Loucy (cell line): ENCODE data around the gene CH25H.
"Not testable (repeated sequence)": the region's sequence is repeated elsewhere in the genome, so short reads cannot be mapped to it uniquely, and the experiment has no call there.

Experiments
- H2AFZ ChIP-seq: fragments of 200-600 bp; sonication (generic); 2 replicates; pipeline ENCODE4 v1.6.0; 2016; ENCODE audit warnings: antibody characterized with exemption, mild to moderate bottlenecking, low read length, moderate library complexity
- H3F3A ChIP-seq: fragments of 200-600 bp; 2 replicates; pipeline ENCODE4 v1.6.0; 2016; ENCODE audit warnings: antibody characterized with exemption, low read depth, mild to moderate bottlenecking
- H3K27me3 ChIP-seq: fragments of 200-600 bp; sonication (generic); 2 replicates; pipeline ENCODE4 v1.6.1; 2014; ENCODE audit warnings: low read length, mild to moderate bottlenecking; ENCODE audit not compliant: insufficient read depth, poor library complexity, severe bottlenecking
- H3K36me3 ChIP-seq: fragments of 200-600 bp; sonication (generic); 2 replicates; pipeline ENCODE4 v1.6.1; 2016; ENCODE audit warnings: low read length; ENCODE audit not compliant: insufficient read depth
- H3K4me1 ChIP-seq: fragments of 200-600 bp; sonication (generic); 2 replicates; pipeline ENCODE4 v1.5.1; 2014; ENCODE audit warnings: low read length, mild to moderate bottlenecking; ENCODE audit not compliant: insufficient read depth, poor library complexity, severe bottlenecking
- H3K4me2 ChIP-seq: fragments of 200-600 bp; sonication (generic); 2 replicates; pipeline ENCODE4 v1.6.0; 2014; ENCODE audit warnings: antibody characterized with exemption, low read length, low read depth, mild to moderate bottlenecking; ENCODE audit not compliant: poor library complexity, severe bottlenecking
- H3K4me3 ChIP-seq: fragments of 200-600 bp; sonication (generic); 2 replicates; pipeline ENCODE4 v1.5.1; 2014; ENCODE audit warnings: low read length, mild to moderate bottlenecking, mixed read lengths; ENCODE audit not compliant: poor library complexity, severe bottlenecking
- H3K79me2 ChIP-seq: fragments of 200-600 bp; sonication (generic); 2 replicates; pipeline ENCODE4 v1.6.1; 2014; ENCODE audit warnings: low read length; ENCODE audit not compliant: insufficient read depth
- H3K9ac ChIP-seq: fragments of 200-600 bp; sonication (generic); 2 replicates; pipeline ENCODE4 v1.6.0; 2014; ENCODE audit warnings: mild to moderate bottlenecking, low read depth, low read length, moderate library complexity; ENCODE audit not compliant: poor library complexity, severe bottlenecking
- H3K9me2 ChIP-seq: fragments of 200-600 bp; sonication (generic); replicated peaks from 2 replicates; pipeline ENCODE4 v1.6.1; 2016; ENCODE audit warnings: low read depth, low read length, mixed read lengths
- H3K9me3 ChIP-seq: fragments of 200-600 bp; sonication (generic); 2 replicates; pipeline ENCODE4 v1.6.1; 2014; ENCODE audit warnings: mild to moderate bottlenecking, antibody characterized with exemption, low read length, low read depth; ENCODE audit not compliant: insufficient read depth
- H4K20me1 ChIP-seq: fragments of 200-600 bp; sonication (generic); 2 replicates; pipeline ENCODE4 v1.6.0; 2014; ENCODE audit warnings: antibody characterized with exemption, low read length, mild to moderate bottlenecking; ENCODE audit not compliant: insufficient read depth, poor library complexity, severe bottlenecking
- EZH2phosphoT487 ChIP-seq: fragments of 200-600 bp; IDR thresholded peaks from 2 replicates; pipeline ENCODE4 v1.6.1; 2018; ENCODE audit warnings: antibody characterized with exemption, mild to moderate bottlenecking, moderate library complexity, borderline replicate concordance
- TF ChIP-seq, protein P1 (sequence below): fragments of 200-600 bp; sonication (generic); conservative IDR thresholded peaks from 2 replicates; pipeline ENCODE4 v1.5.1; 2014; ENCODE audit warnings: mild to moderate bottlenecking, antibody characterized with exemption, low read length

Gene CH25H

DNA sequence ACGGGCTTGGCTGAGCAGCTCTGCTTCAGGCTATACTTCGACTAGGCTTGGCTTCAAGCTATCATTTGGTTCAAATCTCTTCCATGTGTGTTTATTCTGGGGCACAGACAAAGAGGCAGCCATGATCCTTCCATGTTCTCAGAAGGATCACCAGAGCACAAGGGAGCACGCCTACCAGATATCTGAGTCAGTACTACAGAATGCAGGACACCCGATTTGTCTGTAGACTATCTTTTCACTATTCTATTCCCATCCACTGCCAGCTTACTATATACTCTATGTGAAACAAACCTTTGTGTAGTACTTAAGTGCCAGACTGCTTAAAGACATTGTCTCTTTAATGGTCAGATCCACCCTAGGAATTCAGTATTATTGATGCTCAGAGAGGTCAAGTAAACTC is 35.1 kb downstream of the CH25H start:
- no peaks in the 10 kb centered on the region for H3K36me3 ChIP-seq
- H3K4me1 ChIP-seq: no peaks in the 10 kb centered on the region
- H3K9ac ChIP-seq: no peak overlapping the region
- H4K20me1 ChIP-seq: no peaks in the 10 kb centered on the region
- no peak overlapping the region for H2AFZ ChIP-seq
- TF ChIP-seq, protein P1, sequence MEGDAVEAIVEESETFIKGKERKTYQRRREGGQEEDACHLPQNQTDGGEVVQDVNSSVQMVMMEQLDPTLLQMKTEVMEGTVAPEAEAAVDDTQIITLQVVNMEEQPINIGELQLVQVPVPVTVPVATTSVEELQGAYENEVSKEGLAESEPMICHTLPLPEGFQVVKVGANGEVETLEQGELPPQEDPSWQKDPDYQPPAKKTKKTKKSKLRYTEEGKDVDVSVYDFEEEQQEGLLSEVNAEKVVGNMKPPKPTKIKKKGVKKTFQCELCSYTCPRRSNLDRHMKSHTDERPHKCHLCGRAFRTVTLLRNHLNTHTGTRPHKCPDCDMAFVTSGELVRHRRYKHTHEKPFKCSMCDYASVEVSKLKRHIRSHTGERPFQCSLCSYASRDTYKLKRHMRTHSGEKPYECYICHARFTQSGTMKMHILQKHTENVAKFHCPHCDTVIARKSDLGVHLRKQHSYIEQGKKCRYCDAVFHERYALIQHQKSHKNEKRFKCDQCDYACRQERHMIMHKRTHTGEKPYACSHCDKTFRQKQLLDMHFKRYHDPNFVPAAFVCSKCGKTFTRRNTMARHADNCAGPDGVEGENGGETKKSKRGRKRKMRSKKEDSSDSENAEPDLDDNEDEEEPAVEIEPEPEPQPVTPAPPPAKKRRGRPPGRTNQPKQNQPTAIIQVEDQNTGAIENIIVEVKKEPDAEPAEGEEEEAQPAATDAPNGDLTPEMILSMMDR: no peak
- no peak for TF ChIP-seq EZH2phosphoT487
- no peaks in the 10 kb centered on the region for H3K79me2 ChIP-seq
- H3K9me2 ChIP-seq: no peaks in the 10 kb centered on the region
- no peaks in the 10 kb centered on the region for H3F3A ChIP-seq
- no peaks in the 10 kb centered on the region for H3K27me3 ChIP-seq
- no peaks in the 10 kb centered on the region for H3K9me3 ChIP-seq
- H3K4me2 ChIP-seq: no peak overlapping the region
- H3K4me3 ChIP-seq: no peak overlapping the region

DNA sequence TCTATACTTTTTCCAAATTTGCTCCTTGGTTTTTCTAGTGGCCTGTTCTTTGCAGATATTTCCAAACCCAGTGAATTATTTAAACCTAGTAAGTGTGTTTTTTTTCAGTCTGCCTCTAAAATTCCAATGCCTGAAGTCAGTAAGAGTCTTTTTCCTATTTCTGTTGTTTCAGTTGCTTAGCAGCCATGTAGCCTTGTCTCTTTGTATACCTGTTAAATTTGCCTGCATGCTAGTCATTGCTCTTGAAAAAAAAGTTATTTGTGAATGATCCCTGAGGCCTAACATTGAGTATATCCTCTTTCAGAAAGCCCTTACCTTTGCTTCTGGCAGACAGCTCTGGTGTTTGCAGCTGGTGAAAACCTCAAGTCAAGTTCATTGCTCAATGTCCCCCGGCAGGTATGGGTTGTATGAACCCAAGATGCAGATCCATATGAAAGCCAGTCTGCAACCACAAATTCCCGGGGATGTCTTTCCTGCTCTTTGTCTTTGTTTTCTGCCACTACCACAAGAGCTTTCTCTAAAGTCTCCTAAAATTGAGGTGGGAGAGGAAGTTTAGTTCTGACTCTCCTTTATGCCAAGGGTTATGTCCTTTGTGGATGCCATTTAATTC is 35.7 kb downstream of the CH25H start:
- H3K9ac ChIP-seq: no peak overlapping the region
- no peak overlapping the region for H2AFZ ChIP-seq

DNA sequence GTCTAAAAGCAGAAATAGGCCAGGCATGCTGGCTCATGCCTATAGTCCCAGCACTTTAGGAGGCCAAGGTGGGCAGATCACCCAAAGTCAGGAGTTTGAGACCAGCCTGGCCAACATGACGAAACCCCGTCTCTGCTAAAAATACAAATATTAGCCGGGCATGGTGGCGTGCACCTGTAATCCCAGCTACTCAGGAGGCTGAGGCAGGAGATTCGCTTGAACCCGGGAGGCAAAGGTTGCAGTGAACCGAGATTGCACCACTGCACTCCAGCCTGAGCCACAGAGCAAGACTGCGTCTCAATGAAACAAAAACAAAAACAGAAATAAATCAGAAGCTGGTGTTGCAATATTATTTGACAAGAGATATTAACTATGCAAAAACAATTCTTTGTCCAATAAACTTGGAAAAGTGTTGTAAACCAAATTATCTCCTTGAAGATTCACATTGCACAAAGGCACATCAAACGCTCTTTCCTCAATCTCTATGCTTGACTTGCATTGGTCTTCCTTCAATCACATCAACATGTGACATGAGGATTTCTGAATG is 38.7 kb downstream of the CH25H start:
- not testable (repeated sequence) for H3K4me2 ChIP-seq, H3K4me1 ChIP-seq, H3K79me2 ChIP-seq, H3K9me3 ChIP-seq, H3K36me3 ChIP-seq, H3F3A ChIP-seq, H3K9me2 ChIP-seq, H3K9ac ChIP-seq, H3K27me3 ChIP-seq, H3K4me3 ChIP-seq, H4K20me1 ChIP-seq, H2AFZ ChIP-seq

More for the DNA sequence above, 35.7 kb downstream of the CH25H start:
- Histone ChIP-seq H3K36me3 (no peaks in the 10 kb centered on the region), H3K4me2 (no peak overlapping the region), H4K20me1 (no peaks in the 10 kb centered on the region), H3K4me1 (no peaks in the 10 kb centered on the region), H3K9me2 (no peaks in the 10 kb centered on the region), H3K79me2 (no peaks in the 10 kb centered on the region), H3K27me3 (no peaks in the 10 kb centered on the region), H3K9me3 (no peaks in the 10 kb centered on the region), H3F3A (no peaks in the 10 kb centered on the region), H3K4me3 (no peak overlapping the region)
- no peak for TF ChIP-seq EZH2phosphoT487
- TF ChIP-seq, protein P1: no peak

DNA sequence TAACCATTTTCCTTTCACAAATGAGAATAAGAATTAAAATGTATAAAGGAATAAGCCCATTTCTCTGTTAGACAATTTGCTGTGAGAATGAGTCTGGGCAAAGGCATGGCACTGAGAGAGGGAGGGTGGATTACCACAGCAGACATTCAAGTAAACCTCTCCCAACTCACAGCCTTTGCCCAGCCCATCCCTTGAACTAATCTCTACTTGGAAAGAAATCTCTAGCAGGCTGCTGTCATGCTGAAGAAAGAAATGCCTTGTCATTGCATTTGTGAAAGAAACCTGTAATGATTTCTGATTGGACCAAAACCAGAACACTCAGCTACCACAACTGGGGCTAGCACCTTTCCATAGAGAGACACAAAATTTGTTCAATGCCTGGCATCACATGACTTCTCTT is 39.2 kb downstream of the CH25H start:
- Histone ChIP-seq H3K4me3 (no peak overlapping the region), H3K27me3 (no peaks in the 10 kb centered on the region), H3K9ac (no peak overlapping the region), H4K20me1 (no peaks in the 10 kb centered on the region), H3K79me2 (no peaks in the 10 kb centered on the region), H3K4me1 (peaks cover 9% of the 10 kb centered on the region), H3K9me3 (no peaks in the 10 kb centered on the region), H3K4me2 (no peak overlapping the region), H3K36me3 (no peaks in the 10 kb centered on the region), H3F3A (no peaks in the 10 kb centered on the region), H3K9me2 (no peaks in the 10 kb centered on the region), H2AFZ (no peak overlapping the region)
- TF ChIP-seq, protein P1: no peak
- TF ChIP-seq EZH2phosphoT487: no peak
